GM12878 (cell line): ENCODE measurements around the gene DRAXIN. TPM values are rescaled to one million over a fixed set of nuclear protein-coding genes. Genes with fewer than 3 reads are reported as not detected.

Source experiments
- ATAC-seq: fragments of 200-7000 bp; cut with Tn5 transposase; 3 replicates; pipeline ENCODE4 v1.9.1; 2020; ENCODE audit warnings: mild to moderate bottlenecking, moderate library complexity
- BruUV-seq: library from RNA; stranded (reverse); fragments of 400-500 nt; replicated peaks from 2 replicates; lab custom pipeline; 2021; lab: Mats Ljungman, UMichigan
- CTCF ChIA-PET: fragments of 300-600 bp; sonication (Branson Sonifier 250); formaldehyde crosslinking; extraction: SDS; loops from one replicate; lab custom pipeline; 2021; ENCODE audit warnings: inconsistent platforms; lab: Yijun Ruan, JAX
- POLR2A ChIA-PET: fragments of 350-600 bp; formaldehyde crosslinking; extraction: SDS; loops from one replicate; lab custom pipeline; 2021; ENCODE audit warnings: inconsistent platforms; lab: Charles Lee
- RAD21 ChIA-PET: fragments of 300-600 bp; sonication (Branson Sonifier 250); formaldehyde crosslinking; loops from one replicate; lab custom pipeline; 2023; ENCODE audit warnings: antibody characterized with exemption; ENCODE audit not compliant: unreplicated experiment; lab: Charles Lee
- SMC1A ChIA-PET: fragments of 300-600 bp; sonication (Branson Sonifier 250); formaldehyde crosslinking; loops from one replicate; lab custom pipeline; 2023; ENCODE audit not compliant: unreplicated experiment, uncharacterized antibody; lab: Charles Lee
- DNase-seq: peaks from one replicate; pipeline ENCODE4 v3.0.0-alpha.2; 2011; ENCODE audit warnings: low read depth, low spot score
- FAIRE-seq: peaks from 3 replicates; lab custom pipeline; 2011; peaks lifted over from hg19 to GRCh38; lab: Jason Lieb, UNC
- H2AFZ ChIP-seq: 2 replicates; pipeline ENCODE4 v1.6.0; 2011; ENCODE audit warnings: low read depth, low read length, control low read depth; ENCODE audit not compliant: control insufficient read depth
- H3K27ac ChIP-seq: 2 replicates; pipeline ENCODE4 v1.5.1; 2011; ENCODE audit warnings: control low read depth; ENCODE audit not compliant: control insufficient read depth, insufficient read depth
- H3K27me3 ChIP-seq, 2 experiments: replicated peaks in 1 of 2; 2 replicates each; pipeline versions ENCODE4 v1.6.0 to v1.6.1; 2011; ENCODE audit warnings: low read length in 1 of 2; ENCODE audit not compliant: control insufficient read depth in 2 of 2, insufficient read depth in 2 of 2
- H3K36me3 ChIP-seq, 2 experiments: 2 replicates each; pipeline ENCODE4 v1.5.1; 2011; ENCODE audit warnings: low read length in 1 of 2; ENCODE audit not compliant: control insufficient read depth in 2 of 2, insufficient read depth in 2 of 2
- H3K4me1 ChIP-seq: 2 replicates; pipeline ENCODE4 v1.6.1; 2011; ENCODE audit warnings: mild to moderate bottlenecking, low read length, moderate library complexity, mixed read lengths; ENCODE audit not compliant: control insufficient read depth, insufficient read depth
- H3K4me2 ChIP-seq: 2 replicates; pipeline ENCODE4 v1.6.0; 2011; ENCODE audit warnings: control low read depth; ENCODE audit not compliant: control insufficient read depth, insufficient read depth
- H3K4me3 ChIP-seq: fragments of 200-600 bp; sonication (generic); 2 replicates; pipeline ENCODE4 v1.5.1; 2016
- H3K79me2 ChIP-seq: 2 replicates; pipeline ENCODE4 v1.6.0; 2011; ENCODE audit warnings: low read length; ENCODE audit not compliant: control insufficient read depth, insufficient read depth
- H3K9ac ChIP-seq: 2 replicates; pipeline ENCODE4 v1.8.0; 2011; ENCODE audit warnings: low read length, control low read depth, mixed read lengths; ENCODE audit not compliant: control insufficient read depth, insufficient read depth
- H3K9me3 ChIP-seq: replicated peaks from 3 replicates; pipeline ENCODE4 v1.5.1; 2011; ENCODE audit warnings: mild to moderate bottlenecking, low read length; ENCODE audit not compliant: control insufficient read depth, insufficient read depth
- H4K20me1 ChIP-seq: 2 replicates; pipeline ENCODE4 v1.6.0; 2011; ENCODE audit not compliant: control insufficient read depth, insufficient read depth
- BCLAF1 ChIP-seq: fragments of 450-650 bp; IDR thresholded peaks from 2 replicates; pipeline ENCODE4 v1.6.1; 2017; ENCODE audit warnings: antibody characterized with exemption, mild to moderate bottlenecking, moderate library complexity
- FOXK2 ChIP-seq: fragments of 450-650 bp; IDR thresholded peaks from 2 replicates; pipeline ENCODE4 v1.6.1; 2017; ENCODE audit warnings: mild to moderate bottlenecking, moderate library complexity
- GATAD2B ChIP-seq: fragments of 450-650 bp; conservative IDR thresholded peaks from 2 replicates; pipeline ENCODE4 v1.6.1; 2017; ENCODE audit warnings: low read depth, mild to moderate bottlenecking, moderate library complexity
- MXI1 ChIP-seq: fragments of 150-350 bp; IDR thresholded peaks from 2 replicates; pipeline ENCODE4 v1.6.1; 2011; ENCODE audit warnings: low read depth, mild to moderate bottlenecking, inconsistent platforms, low read length, improper control_type of control experiment
- NR2C2 ChIP-seq: IDR thresholded peaks from 2 replicates; pipeline ENCODE4 v1.6.1; 2011; ENCODE audit warnings: borderline replicate concordance, low read depth; ENCODE audit not compliant: control insufficient read depth, insufficient read length
- NRF1 ChIP-seq: conservative IDR thresholded peaks from 2 replicates; pipeline ENCODE4 v1.6.1; 2011; ENCODE audit warnings: mild to moderate bottlenecking, low read depth, low read length, improper control_type of control experiment
- PML ChIP-seq: IDR thresholded peaks from 2 replicates; pipeline ENCODE4 v1.6.1; 2012; ENCODE audit warnings: low read length, inconsistent platforms
- SMAD1 ChIP-seq: fragments of 450-650 bp; IDR thresholded peaks from 2 replicates; pipeline ENCODE4 v1.6.1; 2018; ENCODE audit warnings: mild to moderate bottlenecking, low read depth; ENCODE audit not compliant: partially characterized antibody
- SMAD5 ChIP-seq: IDR thresholded peaks from 2 replicates; pipeline ENCODE4 v1.6.1; 2016; ENCODE audit warnings: antibody characterized with exemption, low read depth
- ZNF384 ChIP-seq: IDR thresholded peaks from 2 replicates; pipeline ENCODE4 v1.6.1; 2012; ENCODE audit warnings: low read depth, mild to moderate bottlenecking, low read length, improper control_type of control experiment, borderline replicate concordance
- WGBS: methylation state at CpG from one replicate; pipeline ENCODE4 v1.1.6; 2016; ENCODE audit warnings: low lambda C conversion rate; ENCODE audit not compliant: insufficient replicate concordance, insufficient coverage; ENCODE audit errors: missing lambda C conversion rate; 5-methylcytosine and 5-hydroxymethylcytosine counted together
- in situ Hi-C: fragments of 300-500 bp; cut with MboI; formaldehyde crosslinking; loops from 9 replicates; pipeline ENCODE4 v1.14.3; 2018; ENCODE audit warnings: mixed read lengths
- intact Hi-C: fragments of 100-400 bp; cut with micrococcal nuclease; formaldehyde crosslinking; loops from one replicate; pipeline ENCODE4 v1.14.2; 2022; ENCODE audit not compliant: unreplicated experiment
- polyA plus RNA-seq, 11 experiments: library from polyadenylated mRNA; depleted of rRNA in 4 of 11; unstranded in 6 of 11; stranded (reverse) in 5 of 11; fragments of >200 nt; fragmentation: Nextera tagmentation in 4 of 11; fragmentation: Illumina TruSeq in 1 of 11; extraction: Ambion mirVana in 4 of 11; extraction: Trizol in 1 of 11; gene quantifications; 1 replicate in 1 of 11; 2 replicates in 10 of 11; pipeline versions ENCODE4 v1.2.1 to v1.2.3, GENCODE V29; 2011 to 2016; ENCODE audit warnings: inconsistent platforms in 2 of 11, missing spikeins in 2 of 11, low read depth in 1 of 11
- total RNA-seq, 4 experiments: library from RNA; depleted of rRNA in 3 of 4; stranded (reverse); fragments of >200 nt in 3 of 4; fragmentation: Illumina TruSeq in 1 of 4; extraction: Trizol in 1 of 4; gene quantifications; 2 replicates each; pipeline versions ENCODE4 v1.2.1 to v1.2.3, GENCODE V29; 2013 to 2021
- TF ChIP-seq, protein P1 (sequence below): fragments of 150-350 bp; IDR thresholded peaks from 2 replicates; pipeline ENCODE4 v1.6.1; 2014; ENCODE audit warnings: mild to moderate bottlenecking, low read depth, low read length
- TF ChIP-seq, protein P2 (sequence below), 3 experiments: IDR thresholded peaks in 2 of 3; conservative IDR thresholded peaks in 1 of 3; 2 replicates each; pipeline ENCODE4 v1.5.1; 2011; ENCODE audit warnings: low read depth in 3 of 3, low read length in 3 of 3, mild to moderate bottlenecking in 3 of 3, control low read depth in 2 of 3, moderate library complexity in 2 of 3, inconsistent platforms in 1 of 3, mixed read lengths in 1 of 3; ENCODE audit not compliant: control insufficient read depth in 2 of 3, insufficient read depth in 1 of 3; ENCODE audit errors: extremely low read depth in 1 of 3
- TF ChIP-seq, protein P3 (sequence below): fragments of 450-650 bp; IDR thresholded peaks from 2 replicates; pipeline ENCODE4 v1.6.1; 2017; ENCODE audit warnings: mild to moderate bottlenecking

The DRAXIN gene
- total and polyA plus RNA-seq, 10 of the 15 experiments (the other 5 are each of a cell fraction or from before 2014, with no cell fraction given) = 0.01 to 0.05 (median 0.03) TPM; not detected in 3

DNA sequence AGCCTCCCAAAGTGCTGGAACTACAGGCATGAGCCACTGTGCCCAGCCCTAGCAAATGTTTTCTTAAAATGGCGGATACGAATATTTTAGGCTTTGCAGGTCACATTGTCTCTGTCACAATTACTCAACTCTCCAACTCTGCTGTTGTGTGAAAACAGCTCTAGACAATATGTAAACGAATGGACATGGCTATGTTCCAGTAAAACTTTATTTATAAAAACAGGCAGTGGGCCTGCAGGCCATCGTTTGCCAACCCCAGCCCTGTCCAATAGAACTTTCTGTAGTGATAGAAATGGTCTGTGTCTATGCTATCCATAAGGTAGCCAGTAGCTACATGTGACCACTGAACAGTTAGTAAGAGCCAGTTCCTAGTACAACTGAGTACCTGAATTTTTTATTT, 31.8 kb upstream of the DRAXIN start (continued):
- TF ChIP-seq GATAD2B (no peak), ZNF384 (no peak), SMAD1 (no peak), NRF1 (no peak), PML (no peak)
- TF ChIP-seq, protein P1, sequence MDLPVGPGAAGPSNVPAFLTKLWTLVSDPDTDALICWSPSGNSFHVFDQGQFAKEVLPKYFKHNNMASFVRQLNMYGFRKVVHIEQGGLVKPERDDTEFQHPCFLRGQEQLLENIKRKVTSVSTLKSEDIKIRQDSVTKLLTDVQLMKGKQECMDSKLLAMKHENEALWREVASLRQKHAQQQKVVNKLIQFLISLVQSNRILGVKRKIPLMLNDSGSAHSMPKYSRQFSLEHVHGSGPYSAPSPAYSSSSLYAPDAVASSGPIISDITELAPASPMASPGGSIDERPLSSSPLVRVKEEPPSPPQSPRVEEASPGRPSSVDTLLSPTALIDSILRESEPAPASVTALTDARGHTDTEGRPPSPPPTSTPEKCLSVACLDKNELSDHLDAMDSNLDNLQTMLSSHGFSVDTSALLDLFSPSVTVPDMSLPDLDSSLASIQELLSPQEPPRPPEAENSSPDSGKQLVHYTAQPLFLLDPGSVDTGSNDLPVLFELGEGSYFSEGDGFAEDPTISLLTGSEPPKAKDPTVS = no peak
- TF ChIP-seq, protein P2, sequence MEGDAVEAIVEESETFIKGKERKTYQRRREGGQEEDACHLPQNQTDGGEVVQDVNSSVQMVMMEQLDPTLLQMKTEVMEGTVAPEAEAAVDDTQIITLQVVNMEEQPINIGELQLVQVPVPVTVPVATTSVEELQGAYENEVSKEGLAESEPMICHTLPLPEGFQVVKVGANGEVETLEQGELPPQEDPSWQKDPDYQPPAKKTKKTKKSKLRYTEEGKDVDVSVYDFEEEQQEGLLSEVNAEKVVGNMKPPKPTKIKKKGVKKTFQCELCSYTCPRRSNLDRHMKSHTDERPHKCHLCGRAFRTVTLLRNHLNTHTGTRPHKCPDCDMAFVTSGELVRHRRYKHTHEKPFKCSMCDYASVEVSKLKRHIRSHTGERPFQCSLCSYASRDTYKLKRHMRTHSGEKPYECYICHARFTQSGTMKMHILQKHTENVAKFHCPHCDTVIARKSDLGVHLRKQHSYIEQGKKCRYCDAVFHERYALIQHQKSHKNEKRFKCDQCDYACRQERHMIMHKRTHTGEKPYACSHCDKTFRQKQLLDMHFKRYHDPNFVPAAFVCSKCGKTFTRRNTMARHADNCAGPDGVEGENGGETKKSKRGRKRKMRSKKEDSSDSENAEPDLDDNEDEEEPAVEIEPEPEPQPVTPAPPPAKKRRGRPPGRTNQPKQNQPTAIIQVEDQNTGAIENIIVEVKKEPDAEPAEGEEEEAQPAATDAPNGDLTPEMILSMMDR (IDR thresholded peaks at IDR 0.05 in 2 of 3, conservative IDR thresholded peaks at IDR 0.05 in 1 of 3; ENCODE audit: control insufficient read depth in 2 of 3, extremely low read depth in 1 of 3, insufficient read depth in 1 of 3, low read depth in 3 of 3, low read length in 3 of 3) = no peak

DNA sequence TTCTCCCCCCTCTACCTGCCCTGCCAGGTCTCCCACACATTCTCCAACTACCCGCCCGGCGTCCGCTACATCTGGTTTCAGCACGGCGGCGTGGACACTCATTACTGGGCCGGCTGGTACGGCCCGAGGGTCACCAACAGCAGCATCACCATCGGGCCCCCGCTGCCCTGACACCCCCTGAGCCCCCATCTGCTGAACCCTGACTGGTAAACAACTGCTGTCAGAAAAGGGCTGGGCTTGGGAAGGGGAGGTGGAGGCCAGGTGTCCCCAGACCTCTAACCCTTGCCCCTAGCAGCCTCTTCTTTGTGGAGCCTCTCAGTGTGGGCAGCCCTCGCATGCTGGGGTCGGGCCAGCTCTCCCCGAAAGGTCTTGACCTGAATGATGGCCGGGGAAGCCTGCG, 30.4 kb upstream of the DRAXIN start:
- CTCF ChIA-PET = interaction anchor here (2.5 kb wide), 1 partner anchor 16 kb away, joined by 7 read pairs; no protein-coding TSS in a partner anchor
- no peaks in the 10 kb centered on the region for H3K9me3 ChIP-seq
- SMC1A ChIA-PET = no interaction called here
- RAD21 ChIA-PET = no interaction called here
- ATAC-seq (no peak), FAIRE-seq (no peak), DNase-seq (no peak)
- H3K36me3 ChIP-seq = peaks cover 0 to 5% of the 10 kb centered on the region in 2 experiments; a peak in 1 of 4 replicates
- H2AFZ ChIP-seq = no peak overlapping the region
- no peak overlapping the region for H3K4me3 ChIP-seq
- no peak for TF ChIP-seq FOXK2
- no peak for TF ChIP-seq SMAD5
- TF ChIP-seq, protein P1 = no peak
- no peak for TF ChIP-seq NR2C2
- no peak for TF ChIP-seq MXI1
- TF ChIP-seq, protein P3, sequence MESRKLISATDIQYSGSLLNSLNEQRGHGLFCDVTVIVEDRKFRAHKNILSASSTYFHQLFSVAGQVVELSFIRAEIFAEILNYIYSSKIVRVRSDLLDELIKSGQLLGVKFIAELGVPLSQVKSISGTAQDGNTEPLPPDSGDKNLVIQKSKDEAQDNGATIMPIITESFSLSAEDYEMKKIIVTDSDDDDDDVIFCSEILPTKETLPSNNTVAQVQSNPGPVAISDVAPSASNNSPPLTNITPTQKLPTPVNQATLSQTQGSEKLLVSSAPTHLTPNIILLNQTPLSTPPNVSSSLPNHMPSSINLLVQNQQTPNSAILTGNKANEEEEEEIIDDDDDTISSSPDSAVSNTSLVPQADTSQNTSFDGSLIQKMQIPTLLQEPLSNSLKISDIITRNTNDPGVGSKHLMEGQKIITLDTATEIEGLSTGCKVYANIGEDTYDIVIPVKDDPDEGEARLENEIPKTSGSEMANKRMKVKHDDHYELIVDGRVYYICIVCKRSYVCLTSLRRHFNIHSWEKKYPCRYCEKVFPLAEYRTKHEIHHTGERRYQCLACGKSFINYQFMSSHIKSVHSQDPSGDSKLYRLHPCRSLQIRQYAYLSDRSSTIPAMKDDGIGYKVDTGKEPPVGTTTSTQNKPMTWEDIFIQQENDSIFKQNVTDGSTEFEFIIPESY = no peak
- no peak for TF ChIP-seq BCLAF1
- in situ Hi-C loops (no loop called here), intact Hi-C loops (no loop called here)
- POLR2A ChIA-PET = no interaction called here
- WGBS = 92% methylated on average over 17 of the region's 17 CpGs
- BruUV-seq = no TSS peak
- H3K27me3 ChIP-seq = no peaks in the 10 kb centered on the region
- no peak overlapping the region for H3K27ac ChIP-seq
- no peaks in the 10 kb centered on the region for H4K20me1 ChIP-seq
- H3K9ac ChIP-seq = no peak overlapping the region
- peaks cover 2% of the 10 kb centered on the region; the same call in 1 of the 2 replicates for H3K79me2 ChIP-seq
- H3K4me1 ChIP-seq = no peaks in the 10 kb centered on the region
- H3K4me2 ChIP-seq = no peak overlapping the region
